Suprapubic skin (tissue), 4 donors: ENCODE measurements around the gene DCX. TPM values are rescaled to one million over a fixed set of nuclear protein-coding genes. Genes with fewer than 3 reads are reported as not detected.

Source experiments
- DNase-seq, 2 donors: peaks; one replicate each; pipeline ENCODE4 v3.0.0-alpha.2; 2019; ENCODE audit warnings: low spot score in 2 of 2
- H3K27ac ChIP-seq: fragments of 200-600 bp; sonication (generic); one replicate; pipeline ENCODE4 v1.5.1; 2019
- H3K27me3 ChIP-seq: fragments of 200-600 bp; sonication (generic); one replicate; pipeline ENCODE4 v1.5.1; 2019
- H3K36me3 ChIP-seq: fragments of 200-600 bp; sonication (generic); one replicate; pipeline ENCODE4 v1.5.1; 2019
- H3K4me1 ChIP-seq: fragments of 200-600 bp; sonication (generic); one replicate; pipeline ENCODE4 v1.5.1; 2019
- H3K4me3 ChIP-seq: fragments of 200-600 bp; sonication (generic); one replicate; pipeline ENCODE4 v1.5.1; 2019; ENCODE audit warnings: mild to moderate bottlenecking
- H3K9me3 ChIP-seq: fragments of 200-600 bp; sonication (generic); one replicate; pipeline ENCODE4 v1.5.1; 2019
- CTCF ChIP-seq, 2 donors: fragments of 200-600 bp in 1 of 2; fragments of 450-650 bp in 1 of 2; sonication (generic) in 1 of 2; IDR thresholded peaks; one replicate each; pipeline ENCODE4 v1.5.1; 2016 to 2019; ENCODE audit warnings: antibody characterized with exemption in 2 of 2, mild to moderate bottlenecking in 1 of 2, moderate library complexity in 1 of 2
- EP300 ChIP-seq: sonication (generic); formaldehyde crosslinking; IDR thresholded peaks from one replicate; pipeline ENCODE4 v1.6.1; 2017; ENCODE audit warnings: antibody characterized with exemption
- POLR2A ChIP-seq, 2 donors: fragments of 450-650 bp; IDR thresholded peaks; one replicate each; pipeline ENCODE4 v1.6.1; 2017; ENCODE audit warnings: antibody characterized with exemption in 2 of 2, mild to moderate bottlenecking in 2 of 2, moderate library complexity in 2 of 2
- POLR2AphosphoS5 ChIP-seq, 3 donors: sonication (generic); formaldehyde crosslinking; IDR thresholded peaks; one replicate each; pipeline ENCODE4 v1.6.1; 2017; ENCODE audit warnings: antibody characterized with exemption in 3 of 3
- WGBS: methylation state at CpG from one replicate; pipeline ENCODE4 v1.1.5; 2018; 5-methylcytosine and 5-hydroxymethylcytosine counted together
- total RNA-seq, 4 donors: library from RNA; depleted of rRNA; stranded (reverse); fragments of >200 nt; gene quantifications; one replicate each; pipeline ENCODE4 v1.1.0, GENCODE V29; 2016

Gene DCX
- total RNA-seq, 4 donors from 2014 or later = 0.42 TPM; not detected in 3

GRCh38 chrX:111394569-111394968 lies 17.4 kb downstream of the DCX start:
- Histone ChIP-seq H3K9me3 (no peaks in the 10 kb centered on the region), H3K36me3 (no peaks in the 10 kb centered on the region), H3K27me3 (no peaks in the 10 kb centered on the region), H3K27ac (no peak overlapping the region), H3K4me3 (no peak overlapping the region), H3K4me1 (no peaks in the 10 kb centered on the region)
- no peak for DNase-seq
- 27% methylated on average over 1 of the region's 1 CpG for WGBS
- TF ChIP-seq POLR2AphosphoS5 (IDR thresholded peaks at IDR 0.05) (no peak), EP300 (no peak), CTCF (IDR thresholded peaks at IDR 0.05) (no peak), POLR2A (IDR thresholded peaks at IDR 0.05) (no peak)

GRCh38 chrX:111387470-111388070 lies 24.4 kb downstream of the DCX start:
- WGBS = 59% methylated on average over 3 of the region's 3 CpGs
- TF ChIP-seq POLR2A (IDR thresholded peaks at IDR 0.05) (no peak), CTCF (IDR thresholded peaks at IDR 0.05) (no peak), POLR2AphosphoS5 (IDR thresholded peaks at IDR 0.05) (no peak), EP300 (no peak)
- no peaks in the 10 kb centered on the region for H3K27me3 ChIP-seq
- no peak overlapping the region for H3K4me3 ChIP-seq
- no peak overlapping the region for H3K27ac ChIP-seq
- H3K36me3 ChIP-seq = no peaks in the 10 kb centered on the region
- no peaks in the 10 kb centered on the region for H3K4me1 ChIP-seq
- H3K9me3 ChIP-seq = no peaks in the 10 kb centered on the region
- DNase-seq = no peak

- DNase-seq = no peak
- H3K27me3 ChIP-seq = no peaks in the 10 kb centered on the region
- no peak overlapping the region for H3K4me3 ChIP-seq
- no peaks in the 10 kb centered on the region for H3K36me3 ChIP-seq
- H3K4me1 ChIP-seq = no peaks in the 10 kb centered on the region
- no peak for TF ChIP-seq POLR2A (IDR thresholded peaks at IDR 0.05)
- no peak for TF ChIP-seq EP300
- no peak for TF ChIP-seq CTCF (IDR thresholded peaks at IDR 0.05)
- TF ChIP-seq POLR2AphosphoS5 (IDR thresholded peaks at IDR 0.05) = no peak
- H3K9me3 ChIP-seq = no peaks in the 10 kb centered on the region
- 71% methylated on average over 5 of the region's 5 CpGs for WGBS
- H3K27ac ChIP-seq = no peak overlapping the region
These were observed 25.3 kb downstream of the DCX start for GRCh38 chrX:111386615-111387233.

GRCh38 chrX:111386077-111386476 lies 25.9 kb downstream of the DCX start:
- 87% methylated on average over 4 of the region's 4 CpGs for WGBS
- no peaks in the 10 kb centered on the region for H3K9me3 ChIP-seq
- no peak for DNase-seq

More at GRCh38 chrX:111386077-111386476, 25.9 kb downstream of the DCX start:
- Histone ChIP-seq H3K4me3 (no peak overlapping the region), H3K36me3 (no peaks in the 10 kb centered on the region), H3K27me3 (no peaks in the 10 kb centered on the region), H3K27ac (no peak overlapping the region), H3K4me1 (no peaks in the 10 kb centered on the region)
- TF ChIP-seq POLR2AphosphoS5 (IDR thresholded peaks at IDR 0.05) = no peak
- TF ChIP-seq POLR2A (IDR thresholded peaks at IDR 0.05) = no peak
- no peak for TF ChIP-seq CTCF (IDR thresholded peaks at IDR 0.05)
- no peak for TF ChIP-seq EP300
